HEK293 (cell line): ENCODE measurements around the gene NABP2.
A peak's percentile ranks its signal among the peaks of the same experiment; 100 is the strongest.

Source experiments
- IKZF3 ChIP-seq: fragments of 450-650 bp; IDR thresholded peaks from 2 replicates; pipeline ENCODE4 v1.5.0; 2018; ENCODE audit warnings: missing biosample characterization, mild to moderate bottlenecking, missing genetic modification characterization, moderate library complexity
- KLF10 ChIP-seq: fragments of 450-650 bp; IDR thresholded peaks from 2 replicates; pipeline ENCODE4 v1.5.1; 2018; ENCODE audit warnings: missing biosample characterization, mild to moderate bottlenecking, missing genetic modification characterization
- KLF16 ChIP-seq: fragments of 450-650 bp; formaldehyde crosslinking; IDR thresholded peaks from 2 replicates; pipeline ENCODE4 v1.5.1; 2017; ENCODE audit warnings: missing biosample characterization, missing genetic modification characterization
- WT1 ChIP-seq: fragments of 450-650 bp; formaldehyde crosslinking; IDR thresholded peaks from 2 replicates; pipeline ENCODE4 v1.5.1; 2016; ENCODE audit warnings: missing biosample characterization, missing genetic modification characterization
- YY2 ChIP-seq: fragments of 450-650 bp; formaldehyde crosslinking; IDR thresholded peaks from 2 replicates; pipeline ENCODE4 v1.5.1; 2016; ENCODE audit warnings: missing biosample characterization, missing genetic modification characterization
- ZBTB20 ChIP-seq: fragments of 450-650 bp; formaldehyde crosslinking; IDR thresholded peaks from 2 replicates; pipeline ENCODE4 v1.5.1; 2016; ENCODE audit warnings: missing biosample characterization, missing genetic modification characterization
- ZEB2 ChIP-seq: fragments of 450-650 bp; formaldehyde crosslinking; IDR thresholded peaks from 2 replicates; pipeline ENCODE4 v1.5.1; 2016; ENCODE audit warnings: missing biosample characterization, missing genetic modification characterization
- ZFHX2 ChIP-seq: fragments of 450-650 bp; formaldehyde crosslinking; conservative IDR thresholded peaks from 2 replicates; pipeline ENCODE4 v1.5.1; 2016; ENCODE audit warnings: missing biosample characterization, missing genetic modification characterization
- ZIC2 ChIP-seq: fragments of 450-650 bp; formaldehyde crosslinking; IDR thresholded peaks from 2 replicates; pipeline ENCODE4 v1.5.1; 2016; ENCODE audit warnings: missing biosample characterization, missing genetic modification characterization
- ZNF114 ChIP-seq: fragments of 450-650 bp; formaldehyde crosslinking; IDR thresholded peaks from 2 replicates; pipeline ENCODE4 v1.5.0; 2017; ENCODE audit warnings: missing biosample characterization, missing genetic modification characterization
- ZNF121 ChIP-seq: fragments of 450-650 bp; formaldehyde crosslinking; IDR thresholded peaks from 2 replicates; pipeline ENCODE4 v1.5.1; 2016; ENCODE audit warnings: missing biosample characterization, missing genetic modification characterization
- ZNF155 ChIP-seq: fragments of 450-650 bp; formaldehyde crosslinking; IDR thresholded peaks from 2 replicates; pipeline ENCODE4 v1.5.1; 2016; ENCODE audit warnings: missing biosample characterization, missing genetic modification characterization
- ZNF175 ChIP-seq: fragments of 450-650 bp; formaldehyde crosslinking; IDR thresholded peaks from 2 replicates; pipeline ENCODE4 v1.5.1; 2016; ENCODE audit warnings: missing biosample characterization, missing genetic modification characterization
- ZNF2 ChIP-seq: fragments of 450-650 bp; formaldehyde crosslinking; IDR thresholded peaks from 2 replicates; pipeline ENCODE4 v1.5.1; 2016; ENCODE audit warnings: missing biosample characterization, missing genetic modification characterization
- ZNF202 ChIP-seq: fragments of 450-650 bp; formaldehyde crosslinking; IDR thresholded peaks from 2 replicates; pipeline ENCODE4 v1.5.1; 2016; ENCODE audit warnings: missing biosample characterization, missing genetic modification characterization, borderline replicate concordance
- ZNF221 ChIP-seq: fragments of 450-650 bp; formaldehyde crosslinking; IDR thresholded peaks from 2 replicates; pipeline ENCODE4 v1.5.1; 2017; ENCODE audit warnings: missing biosample characterization, missing genetic modification characterization, borderline replicate concordance
- ZNF274 ChIP-seq, 2 experiments: fragments of 200-500 bp in 1 of 2; fragments of 450-650 bp in 1 of 2; sonication (Bioruptor generic) in 1 of 2; formaldehyde crosslinking in 1 of 2; IDR thresholded peaks; 2 replicates each; pipeline versions ENCODE4 v1.5.1 to v1.6.1; 2014 to 2016; ENCODE audit warnings: borderline replicate concordance in 1 of 2, inconsistent platforms in 1 of 2, low read length in 1 of 2, missing biosample characterization in 1 of 2, missing genetic modification characterization in 1 of 2
- ZNF280D ChIP-seq: fragments of 450-650 bp; formaldehyde crosslinking; IDR thresholded peaks from 2 replicates; pipeline ENCODE4 v1.5.1; 2016; ENCODE audit warnings: missing biosample characterization, missing genetic modification characterization
- ZNF324 ChIP-seq: fragments of 450-650 bp; formaldehyde crosslinking; IDR thresholded peaks from 2 replicates; pipeline ENCODE4 v1.5.1; 2016; ENCODE audit warnings: missing biosample characterization, missing genetic modification characterization
- ZNF341 ChIP-seq: fragments of 450-650 bp; formaldehyde crosslinking; IDR thresholded peaks from 2 replicates; pipeline ENCODE4; 2016; ENCODE audit warnings: low read depth, missing biosample characterization, missing genetic modification characterization
- ZNF350 ChIP-seq: fragments of 450-650 bp; formaldehyde crosslinking; IDR thresholded peaks from 2 replicates; pipeline ENCODE4 v1.5.0; 2017; ENCODE audit warnings: missing biosample characterization, mild to moderate bottlenecking, missing genetic modification characterization
- ZNF394 ChIP-seq: fragments of 450-650 bp; formaldehyde crosslinking; IDR thresholded peaks from 2 replicates; pipeline ENCODE4 v1.5.1; 2016; ENCODE audit warnings: missing biosample characterization, missing genetic modification characterization, mild to moderate bottlenecking, moderate library complexity, borderline replicate concordance
- ZNF514 ChIP-seq: fragments of 450-650 bp; formaldehyde crosslinking; IDR thresholded peaks from 2 replicates; pipeline ENCODE4 v1.5.1; 2016; ENCODE audit warnings: missing biosample characterization, missing genetic modification characterization
- ZNF521 ChIP-seq: fragments of 450-650 bp; formaldehyde crosslinking; IDR thresholded peaks from 2 replicates; pipeline ENCODE4 v1.5.1; 2017; ENCODE audit warnings: missing biosample characterization, mild to moderate bottlenecking, missing genetic modification characterization
- ZNF560 ChIP-seq: fragments of 450-650 bp; formaldehyde crosslinking; IDR thresholded peaks from 2 replicates; pipeline ENCODE4 v1.5.1; 2017; ENCODE audit warnings: missing biosample characterization, missing genetic modification characterization, borderline replicate concordance
- ZNF596 ChIP-seq: fragments of 450-650 bp; IDR thresholded peaks from 2 replicates; pipeline ENCODE4 v1.5.0; 2018; ENCODE audit warnings: missing biosample characterization, mild to moderate bottlenecking, missing genetic modification characterization, moderate library complexity
- ZNF610 ChIP-seq: fragments of 450-650 bp; formaldehyde crosslinking; IDR thresholded peaks from 2 replicates; pipeline ENCODE4 v1.5.1; 2016; ENCODE audit warnings: missing biosample characterization, missing genetic modification characterization, borderline replicate concordance
- ZNF624 ChIP-seq: fragments of 450-650 bp; formaldehyde crosslinking; IDR thresholded peaks from 2 replicates; pipeline ENCODE4 v1.5.1; 2017; ENCODE audit warnings: missing biosample characterization, missing genetic modification characterization
- ZNF626 ChIP-seq: fragments of 450-650 bp; sonication (Bioruptor Pico); formaldehyde crosslinking; IDR thresholded peaks from 2 replicates; pipeline ENCODE4 v1.5.1; 2018; ENCODE audit warnings: missing biosample characterization, missing genetic modification characterization, inconsistent platforms
- ZNF658 ChIP-seq: fragments of 450-650 bp; formaldehyde crosslinking; IDR thresholded peaks from 2 replicates; pipeline ENCODE4; 2016; ENCODE audit warnings: missing biosample characterization, missing genetic modification characterization
- ZNF768 ChIP-seq: fragments of 450-650 bp; formaldehyde crosslinking; IDR thresholded peaks from 2 replicates; pipeline ENCODE4 v1.5.1; 2018; ENCODE audit warnings: missing biosample characterization, mild to moderate bottlenecking, missing genetic modification characterization
- ZNF785 ChIP-seq: fragments of 450-650 bp; formaldehyde crosslinking; IDR thresholded peaks from 2 replicates; pipeline ENCODE4 v1.5.1; 2016; ENCODE audit warnings: missing biosample characterization, missing genetic modification characterization
- ZNF792 ChIP-seq: fragments of 450-650 bp; formaldehyde crosslinking; IDR thresholded peaks from 2 replicates; pipeline ENCODE4 v1.5.1; 2016; ENCODE audit warnings: missing biosample characterization, missing genetic modification characterization
- TF ChIP-seq, protein P1 (sequence below): fragments of 450-650 bp; formaldehyde crosslinking; IDR thresholded peaks from 2 replicates; pipeline ENCODE4 v1.5.1; 2016; ENCODE audit warnings: missing biosample characterization, missing genetic modification characterization
- TF ChIP-seq, protein P2 (sequence below): fragments of 450-650 bp; formaldehyde crosslinking; IDR thresholded peaks from 2 replicates; pipeline ENCODE4 v1.5.1; 2016; ENCODE audit warnings: missing biosample characterization, missing genetic modification characterization, low read depth

Gene NABP2

GRCh38 chr12:56266693-56267442 is 42.7 kb downstream of the NABP2 start, which contains the start of gene COQ10A (continued):
- TF ChIP-seq ZNF114 (no peak), ZNF768 (tag by site-specific recombination) (no peak), ZNF394 (tag by site-specific recombination) (peak; percentile 89), ZNF626 (no peak), ZNF560 (tag by site-specific recombination) (no peak), ZNF610 (peak; percentile 93), ZNF121 (no peak), ZNF324 (tag by site-specific recombination) (peak; percentile 78), ZNF521 (tag by site-specific recombination) (no peak), ZNF350 (tag by site-specific recombination) (no peak), ZBTB20 (peak; percentile 93), ZNF785 (tag by site-specific recombination) (no peak), KLF10 (tag by site-specific recombination) (peak; percentile 41; the same call in 1 of the 2 replicates), ZNF514 (tag by site-specific recombination) (no peak), ZFHX2 (tag by site-specific recombination) (peak; percentile 31; the same call in 1 of the 2 replicates), ZNF202 (no peak), ZIC2 (tag by site-specific recombination) (peak; percentile 74), ZNF274 (IDR thresholded peaks at IDR 0.05; ENCODE audit: low read length) (no peak), ZNF274 (tag by site-specific recombination; IDR thresholded peaks at IDR 0.05; ENCODE audit: borderline replicate concordance) (no peak), YY2 (tag by site-specific recombination) (no peak), ZNF658 (tag by site-specific recombination) (no peak), ZNF2 (tag by site-specific recombination) (peak; percentile 95), ZNF596 (tag by site-specific recombination) (peak; percentile 43; the same call in 1 of the 2 replicates), ZNF280D (tag by site-specific recombination) (no peak), ZEB2 (tag by site-specific recombination) (peak; percentile 85; the same call in 1 of the 2 replicates), ZNF624 (tag by site-specific recombination) (no peak), KLF16 (tag by site-specific recombination) (0 out of 2 replicates have a peak, but pooled peaks have one; percentile 60), ZNF155 (tag by site-specific recombination) (no peak), ZNF792 (0 out of 2 replicates have a peak, but pooled peaks have one; percentile 54), ZNF175 (no peak), WT1 (tag by site-specific recombination) (peak; percentile 35; the same call in 1 of the 2 replicates), IKZF3 (tag by site-specific recombination) (peak; percentile 80), ZNF221 (no peak), ZNF341 (tag by site-specific recombination) (peak; percentile 92)
- TF ChIP-seq, protein P1, sequence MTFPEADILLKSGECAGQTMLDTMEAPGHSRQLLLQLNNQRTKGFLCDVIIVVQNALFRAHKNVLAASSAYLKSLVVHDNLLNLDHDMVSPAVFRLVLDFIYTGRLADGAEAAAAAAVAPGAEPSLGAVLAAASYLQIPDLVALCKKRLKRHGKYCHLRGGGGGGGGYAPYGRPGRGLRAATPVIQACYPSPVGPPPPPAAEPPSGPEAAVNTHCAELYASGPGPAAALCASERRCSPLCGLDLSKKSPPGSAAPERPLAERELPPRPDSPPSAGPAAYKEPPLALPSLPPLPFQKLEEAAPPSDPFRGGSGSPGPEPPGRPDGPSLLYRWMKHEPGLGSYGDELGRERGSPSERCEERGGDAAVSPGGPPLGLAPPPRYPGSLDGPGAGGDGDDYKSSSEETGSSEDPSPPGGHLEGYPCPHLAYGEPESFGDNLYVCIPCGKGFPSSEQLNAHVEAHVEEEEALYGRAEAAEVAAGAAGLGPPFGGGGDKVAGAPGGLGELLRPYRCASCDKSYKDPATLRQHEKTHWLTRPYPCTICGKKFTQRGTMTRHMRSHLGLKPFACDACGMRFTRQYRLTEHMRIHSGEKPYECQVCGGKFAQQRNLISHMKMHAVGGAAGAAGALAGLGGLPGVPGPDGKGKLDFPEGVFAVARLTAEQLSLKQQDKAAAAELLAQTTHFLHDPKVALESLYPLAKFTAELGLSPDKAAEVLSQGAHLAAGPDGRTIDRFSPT (tag by site-specific recombination), result peak; percentile 20; the same call in 1 of the 2 replicates
- TF ChIP-seq, protein P2, sequence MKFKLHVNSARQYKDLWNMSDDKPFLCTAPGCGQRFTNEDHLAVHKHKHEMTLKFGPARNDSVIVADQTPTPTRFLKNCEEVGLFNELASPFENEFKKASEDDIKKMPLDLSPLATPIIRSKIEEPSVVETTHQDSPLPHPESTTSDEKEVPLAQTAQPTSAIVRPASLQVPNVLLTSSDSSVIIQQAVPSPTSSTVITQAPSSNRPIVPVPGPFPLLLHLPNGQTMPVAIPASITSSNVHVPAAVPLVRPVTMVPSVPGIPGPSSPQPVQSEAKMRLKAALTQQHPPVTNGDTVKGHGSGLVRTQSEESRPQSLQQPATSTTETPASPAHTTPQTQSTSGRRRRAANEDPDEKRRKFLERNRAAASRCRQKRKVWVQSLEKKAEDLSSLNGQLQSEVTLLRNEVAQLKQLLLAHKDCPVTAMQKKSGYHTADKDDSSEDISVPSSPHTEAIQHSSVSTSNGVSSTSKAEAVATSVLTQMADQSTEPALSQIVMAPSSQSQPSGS, result no peak
